Loucy (cell line): Measurements from ENCODE around the gene FSTL5.

Source experiments
- CTCF ChIP-seq: fragments of 200-600 bp; sonication (generic); conservative IDR thresholded peaks from 2 replicates; pipeline ENCODE4 v1.5.1; 2014; ENCODE audit warnings: mild to moderate bottlenecking, antibody characterized with exemption, low read length
- EZH2phosphoT487 ChIP-seq: fragments of 200-600 bp; IDR thresholded peaks from 2 replicates; pipeline ENCODE4 v1.6.1; 2018; ENCODE audit warnings: antibody characterized with exemption, mild to moderate bottlenecking, moderate library complexity, borderline replicate concordance

DNA sequence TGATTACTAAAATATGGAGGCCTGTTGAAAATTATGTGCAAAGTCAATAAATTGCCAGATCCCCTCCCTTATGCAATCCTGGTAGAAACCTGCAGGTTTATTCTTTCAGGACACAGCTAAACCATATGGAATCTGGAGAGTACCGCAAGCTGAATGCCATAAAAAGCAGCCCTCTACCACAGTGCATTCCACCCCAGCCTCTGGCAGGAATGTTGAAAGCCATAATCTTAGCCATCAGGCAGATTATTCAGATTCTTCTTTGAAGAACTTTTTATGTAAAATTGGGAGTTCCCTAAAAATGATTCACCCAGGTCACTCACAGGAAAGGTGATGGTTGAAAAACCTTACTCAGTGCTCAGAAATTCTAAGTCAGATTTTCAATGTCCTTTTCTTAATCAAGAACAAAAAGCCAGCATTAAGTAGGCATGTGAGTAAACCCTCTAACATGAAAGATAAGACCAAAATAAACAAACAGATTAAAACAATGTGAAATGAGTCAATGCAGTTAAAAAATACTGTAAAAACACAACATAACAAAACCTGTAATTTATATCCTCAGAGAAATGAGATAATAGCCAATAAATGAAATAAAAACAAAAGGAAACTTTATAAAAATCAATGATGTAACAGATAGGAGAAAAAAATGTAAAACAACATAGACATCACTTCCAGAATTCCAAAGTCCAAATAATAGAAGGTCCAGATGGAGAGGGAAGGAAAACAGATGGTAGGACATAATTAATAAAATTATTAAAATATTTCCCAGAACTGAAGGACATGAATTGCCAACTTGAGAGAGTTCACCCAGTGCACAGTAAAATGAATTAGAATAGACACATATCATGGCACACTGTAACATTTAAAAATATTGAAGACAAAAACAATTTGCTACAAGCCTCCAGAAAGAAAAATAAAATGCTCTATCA lies 226.9 kb downstream of the FSTL5 start:
- TF ChIP-seq CTCF (no peak), EZH2phosphoT487 (no peak)
